PC-9 (cell line): ENCODE results near the gene MR1.

Source experiments
- EZH2 ChIP-seq: fragments of 200-600 bp; sonication (generic); IDR thresholded peaks from 2 replicates; pipeline ENCODE4 v1.8.0; 2017; ENCODE audit warnings: antibody characterized with exemption, low read depth
- TF ChIP-seq, protein P1 (sequence below): fragments of 200-600 bp; sonication (generic); conservative IDR thresholded peaks from 2 replicates; pipeline ENCODE4 v1.6.1; 2017; ENCODE audit warnings: mixed run types, antibody characterized with exemption, mild to moderate bottlenecking, moderate library complexity

DNA sequence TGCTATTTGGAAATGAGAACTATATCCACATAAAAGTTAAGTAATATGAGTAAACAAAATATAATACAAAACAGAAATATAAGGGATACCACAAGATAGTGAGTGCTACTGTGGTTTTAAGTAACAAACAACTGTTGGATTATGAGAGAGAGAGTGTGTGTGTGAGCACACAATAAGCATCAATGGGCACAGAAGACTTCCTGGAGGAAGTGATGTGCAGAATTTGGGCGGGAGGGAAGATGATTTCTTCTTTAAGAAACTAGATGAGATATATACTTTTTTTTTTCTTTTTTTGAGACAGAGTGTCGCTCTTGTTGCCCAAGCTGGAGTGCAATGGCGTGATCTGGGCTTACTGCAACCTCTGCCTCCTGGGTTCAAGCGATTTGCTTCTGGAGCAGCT, 46.8 kb downstream of the MR1 start:
- no peak for TF ChIP-seq EZH2
- TF ChIP-seq, protein P1, sequence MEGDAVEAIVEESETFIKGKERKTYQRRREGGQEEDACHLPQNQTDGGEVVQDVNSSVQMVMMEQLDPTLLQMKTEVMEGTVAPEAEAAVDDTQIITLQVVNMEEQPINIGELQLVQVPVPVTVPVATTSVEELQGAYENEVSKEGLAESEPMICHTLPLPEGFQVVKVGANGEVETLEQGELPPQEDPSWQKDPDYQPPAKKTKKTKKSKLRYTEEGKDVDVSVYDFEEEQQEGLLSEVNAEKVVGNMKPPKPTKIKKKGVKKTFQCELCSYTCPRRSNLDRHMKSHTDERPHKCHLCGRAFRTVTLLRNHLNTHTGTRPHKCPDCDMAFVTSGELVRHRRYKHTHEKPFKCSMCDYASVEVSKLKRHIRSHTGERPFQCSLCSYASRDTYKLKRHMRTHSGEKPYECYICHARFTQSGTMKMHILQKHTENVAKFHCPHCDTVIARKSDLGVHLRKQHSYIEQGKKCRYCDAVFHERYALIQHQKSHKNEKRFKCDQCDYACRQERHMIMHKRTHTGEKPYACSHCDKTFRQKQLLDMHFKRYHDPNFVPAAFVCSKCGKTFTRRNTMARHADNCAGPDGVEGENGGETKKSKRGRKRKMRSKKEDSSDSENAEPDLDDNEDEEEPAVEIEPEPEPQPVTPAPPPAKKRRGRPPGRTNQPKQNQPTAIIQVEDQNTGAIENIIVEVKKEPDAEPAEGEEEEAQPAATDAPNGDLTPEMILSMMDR = no peak
